ENCODE measurements around the gene ZFAND3. TPM values are rescaled to one million over a fixed set of nuclear protein-coding genes. Genes with fewer than 3 reads are reported as not detected.

The ZFAND3 gene
- total and polyA plus RNA-seq, 2 experiments from 2014 or later, result 16.9 to 28.2 TPM

DNA sequence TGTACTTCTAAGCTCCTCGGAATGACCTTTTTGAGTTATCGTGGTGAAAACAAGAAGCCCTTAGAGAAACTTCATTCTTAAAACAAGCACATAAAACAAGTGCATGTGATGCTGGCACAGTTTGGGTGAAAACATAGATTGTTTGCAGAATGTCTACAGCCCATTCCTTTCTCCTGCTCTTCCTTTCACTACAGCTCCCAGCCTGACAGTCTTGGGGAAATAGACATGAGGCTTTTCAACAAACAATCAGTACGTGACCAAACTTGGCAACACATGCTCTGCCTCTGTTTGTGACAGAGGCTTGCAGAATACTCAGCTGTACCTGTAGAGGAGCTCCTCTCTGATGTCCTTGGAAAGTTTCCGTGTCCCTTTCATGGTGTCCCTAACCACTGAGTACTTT, 321.6 kb downstream of the ZFAND3 start (continued):
- TF ChIP-seq, protein P1, sequence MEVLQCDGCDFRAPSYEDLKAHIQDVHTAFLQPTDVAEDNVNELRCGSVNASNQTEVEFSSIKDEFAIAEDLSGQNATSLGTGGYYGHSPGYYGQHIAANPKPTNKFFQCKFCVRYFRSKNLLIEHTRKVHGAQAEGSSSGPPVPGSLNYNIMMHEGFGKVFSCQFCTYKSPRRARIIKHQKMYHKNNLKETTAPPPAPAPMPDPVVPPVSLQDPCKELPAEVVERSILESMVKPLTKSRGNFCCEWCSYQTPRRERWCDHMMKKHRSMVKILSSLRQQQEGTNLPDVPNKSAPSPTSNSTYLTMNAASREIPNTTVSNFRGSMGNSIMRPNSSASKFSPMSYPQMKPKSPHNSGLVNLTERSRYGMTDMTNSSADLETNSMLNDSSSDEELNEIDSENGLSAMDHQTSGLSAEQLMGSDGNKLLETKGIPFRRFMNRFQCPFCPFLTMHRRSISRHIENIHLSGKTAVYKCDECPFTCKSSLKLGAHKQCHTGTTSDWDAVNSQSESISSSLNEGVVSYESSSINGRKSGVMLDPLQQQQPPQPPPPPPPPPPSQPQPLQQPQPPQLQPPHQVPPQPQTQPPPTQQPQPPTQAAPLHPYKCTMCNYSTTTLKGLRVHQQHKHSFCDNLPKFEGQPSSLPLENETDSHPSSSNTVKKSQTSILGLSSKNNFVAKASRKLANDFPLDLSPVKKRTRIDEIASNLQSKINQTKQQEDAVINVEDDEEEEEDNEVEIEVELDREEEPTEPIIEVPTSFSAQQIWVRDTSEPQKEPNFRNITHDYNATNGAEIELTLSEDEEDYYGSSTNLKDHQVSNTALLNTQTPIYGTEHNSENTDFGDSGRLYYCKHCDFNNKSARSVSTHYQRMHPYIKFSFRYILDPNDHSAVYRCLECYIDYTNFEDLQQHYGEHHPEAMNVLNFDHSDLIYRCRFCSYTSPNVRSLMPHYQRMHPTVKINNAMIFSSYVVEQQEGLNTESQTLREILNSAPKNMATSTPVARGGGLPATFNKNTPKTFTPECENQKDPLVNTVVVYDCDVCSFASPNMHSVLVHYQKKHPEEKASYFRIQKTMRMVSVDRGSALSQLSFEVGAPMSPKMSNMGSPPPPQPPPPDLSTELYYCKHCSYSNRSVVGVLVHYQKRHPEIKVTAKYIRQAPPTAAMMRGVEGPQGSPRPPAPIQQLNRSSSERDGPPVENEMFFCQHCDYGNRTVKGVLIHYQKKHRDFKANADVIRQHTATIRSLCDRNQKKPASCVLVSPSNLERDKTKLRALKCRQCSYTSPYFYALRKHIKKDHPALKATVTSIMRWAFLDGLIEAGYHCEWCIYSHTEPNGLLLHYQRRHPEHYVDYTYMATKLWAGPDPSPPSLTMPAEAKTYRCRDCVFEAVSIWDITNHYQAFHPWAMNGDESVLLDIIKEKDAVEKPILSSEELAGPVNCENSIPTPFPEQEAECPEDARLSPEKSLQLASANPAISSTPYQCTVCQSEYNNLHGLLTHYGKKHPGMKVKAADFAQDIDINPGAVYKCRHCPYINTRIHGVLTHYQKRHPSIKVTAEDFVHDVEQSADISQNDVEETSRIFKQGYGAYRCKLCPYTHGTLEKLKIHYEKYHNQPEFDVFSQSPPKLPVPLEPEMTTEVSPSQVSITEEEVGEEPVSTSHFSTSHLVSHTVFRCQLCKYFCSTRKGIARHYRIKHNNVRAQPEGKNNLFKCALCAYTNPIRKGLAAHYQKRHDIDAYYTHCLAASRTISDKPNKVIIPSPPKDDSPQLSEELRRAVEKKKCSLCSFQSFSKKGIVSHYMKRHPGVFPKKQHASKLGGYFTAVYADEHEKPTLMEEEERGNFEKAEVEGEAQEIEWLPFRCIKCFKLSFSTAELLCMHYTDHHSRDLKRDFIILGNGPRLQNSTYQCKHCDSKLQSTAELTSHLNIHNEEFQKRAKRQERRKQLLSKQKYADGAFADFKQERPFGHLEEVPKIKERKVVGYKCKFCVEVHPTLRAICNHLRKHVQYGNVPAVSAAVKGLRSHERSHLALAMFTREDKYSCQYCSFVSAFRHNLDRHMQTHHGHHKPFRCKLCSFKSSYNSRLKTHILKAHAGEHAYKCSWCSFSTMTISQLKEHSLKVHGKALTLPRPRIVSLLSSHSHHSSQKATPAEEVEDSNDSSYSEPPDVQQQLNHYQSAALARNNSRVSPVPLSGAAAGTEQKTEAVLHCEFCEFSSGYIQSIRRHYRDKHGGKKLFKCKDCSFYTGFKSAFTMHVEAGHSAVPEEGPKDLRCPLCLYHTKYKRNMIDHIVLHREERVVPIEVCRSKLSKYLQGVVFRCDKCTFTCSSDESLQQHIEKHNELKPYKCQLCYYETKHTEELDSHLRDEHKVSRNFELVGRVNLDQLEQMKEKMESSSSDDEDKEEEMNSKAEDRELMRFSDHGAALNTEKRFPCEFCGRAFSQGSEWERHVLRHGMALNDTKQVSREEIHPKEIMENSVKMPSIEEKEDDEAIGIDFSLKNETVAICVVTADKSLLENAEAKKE (CRISPR knock-in tag; IDR thresholded peaks at IDR 0.05), result no peak
- no peak for TF ChIP-seq ZNF331 (CRISPR knock-in tag; IDR thresholded peaks at IDR 0.05; ENCODE audit: low read depth)
- TF ChIP-seq NANOG (IDR thresholded peaks at IDR 0.05; ENCODE audit: borderline replicate concordance), result no peak
- TF ChIP-seq CREB1 (CRISPR knock-in tag; IDR thresholded peaks at IDR 0.05; ENCODE audit: low read depth), result no peak

DNA sequence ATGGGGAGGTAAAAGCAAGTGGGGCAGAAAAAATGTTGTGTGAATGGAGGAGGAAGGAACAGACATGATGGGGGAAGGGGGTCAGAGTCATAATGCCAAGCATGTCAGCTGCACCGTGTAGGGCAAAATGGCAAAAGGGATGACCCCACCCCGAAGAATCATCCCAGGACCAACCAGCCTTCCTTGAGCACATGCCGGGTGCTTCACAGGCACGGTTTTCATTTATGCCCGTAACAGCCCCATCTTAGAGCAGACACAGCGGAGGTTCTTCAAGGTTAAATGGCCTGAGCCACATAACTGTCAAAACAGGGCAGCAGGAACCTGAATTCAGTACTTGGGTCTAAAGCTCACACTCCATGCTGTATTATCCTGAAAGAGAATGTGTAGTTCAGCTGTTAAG, 322.2 kb downstream of the ZFAND3 start:
- no peak overlapping the region for H3K27ac ChIP-seq (ENCODE audit: low read depth)
- TF ChIP-seq EZH2phosphoT487 (IDR thresholded peaks at IDR 0.05; ENCODE audit: unreplicated experiment), result no peak
- TF ChIP-seq, protein P1 (CRISPR knock-in tag; IDR thresholded peaks at IDR 0.05), result no peak
- TF ChIP-seq, protein P2, sequence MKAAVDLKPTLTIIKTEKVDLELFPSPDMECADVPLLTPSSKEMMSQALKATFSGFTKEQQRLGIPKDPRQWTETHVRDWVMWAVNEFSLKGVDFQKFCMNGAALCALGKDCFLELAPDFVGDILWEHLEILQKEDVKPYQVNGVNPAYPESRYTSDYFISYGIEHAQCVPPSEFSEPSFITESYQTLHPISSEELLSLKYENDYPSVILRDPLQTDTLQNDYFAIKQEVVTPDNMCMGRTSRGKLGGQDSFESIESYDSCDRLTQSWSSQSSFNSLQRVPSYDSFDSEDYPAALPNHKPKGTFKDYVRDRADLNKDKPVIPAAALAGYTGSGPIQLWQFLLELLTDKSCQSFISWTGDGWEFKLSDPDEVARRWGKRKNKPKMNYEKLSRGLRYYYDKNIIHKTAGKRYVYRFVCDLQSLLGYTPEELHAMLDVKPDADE (IDR thresholded peaks at IDR 0.05), result no peak
- TF ChIP-seq CREB1 (CRISPR knock-in tag; IDR thresholded peaks at IDR 0.05; ENCODE audit: low read depth), result no peak
- no peak for TF ChIP-seq JUNB (IDR thresholded peaks at IDR 0.05; ENCODE audit: unreplicated experiment)

More for the DNA sequence above, 322.2 kb downstream of the ZFAND3 start:
- Histone ChIP-seq H3K79me2 (replicated peaks; ENCODE audit: insufficient read depth) (peaks cover 6% of the 10 kb centered on the region; the same call in 1 of the 2 replicates), H3K27me3 (ENCODE audit: insufficient read depth) (no peaks in the 10 kb centered on the region), H3K4me2 (no peak overlapping the region), H2AFZ (no peak overlapping the region), H3K9me2 (ENCODE audit: insufficient read depth) (0 out of 2 replicates have a peak, but pooled peaks cover 3% of the 10 kb centered on the region), H3F3A (replicated peaks; ENCODE audit: low read depth) (no peaks in the 10 kb centered on the region), H3K4me3 (no peak overlapping the region), H4K20me1 (replicated peaks; ENCODE audit: insufficient read depth) (peaks cover 3% of the 10 kb centered on the region; the same call in 1 of the 2 replicates), H3K36me3 (ENCODE audit: insufficient read depth) (no peaks in the 10 kb centered on the region), H3K4me1 (ENCODE audit: insufficient read depth) (peaks cover 53% of the 10 kb centered on the region)
- peaks cover 7% of the 10 kb centered on the region for H3K27me3 Mint-ChIP-seq (ENCODE audit: insufficient read depth, low read depth, poor library complexity)
- no peak overlapping the region; the same call in 2 of the 3 replicates for H3K4me3 Mint-ChIP-seq
- peaks cover 3% of the 10 kb centered on the region; the same call in 1 of the 3 replicates for H3K36me3 Mint-ChIP-seq (ENCODE audit: low read depth)
- no peak overlapping the region for H3K27ac Mint-ChIP-seq
- no peak for DNase-seq (ENCODE audit: low spot score)
- no peak for ATAC-seq
- H3K9me3 Mint-ChIP-seq, result no peaks in the 10 kb centered on the region; the same call in 2 of the 3 replicates
- peaks cover 81% of the 10 kb centered on the region for H3K4me1 Mint-ChIP-seq

All from GM23338 (cell line).